Gastroesophageal sphincter (tissue), 4 donors: Measurements from ENCODE around the gene NPSR1. TPM values are rescaled to one million over a fixed set of nuclear protein-coding genes. Genes with fewer than 3 reads are reported as not detected.
"Not testable (repeated sequence)": the region's sequence is repeated elsewhere in the genome, so short reads cannot be mapped to it uniquely, and the experiment has no call there.

Experiments
- ATAC-seq: fragments of 150-250 bp; one replicate; pipeline ENCODE4 v1.9.1; 2016; ENCODE audit warnings: mild to moderate bottlenecking, moderate library complexity
- H3K27ac ChIP-seq, 4 donors: fragments of 200-600 bp; sonication (generic) in 3 of 4; 1 replicate in 3 of 4; 2 replicates in 1 of 4; pipeline ENCODE4 v1.5.1; 2016 to 2019
- H3K27me3 ChIP-seq: fragments of 200-600 bp; sonication (generic); one replicate; pipeline ENCODE4 v1.5.1; 2019
- H3K36me3 ChIP-seq, 2 donors: fragments of 200-600 bp; sonication (generic); one replicate each; pipeline ENCODE4 v1.5.1; 2019; ENCODE audit warnings: control low read depth in 1 of 2
- H3K4me1 ChIP-seq, 3 donors: fragments of 200-600 bp; sonication (generic); 1 replicate in 2 of 3; 2 replicates in 1 of 3; pipeline ENCODE4 v1.5.1; 2016 to 2019; ENCODE audit warnings: control low read depth in 2 of 3
- H3K4me3 ChIP-seq, 2 donors: fragments of 200-600 bp; sonication (generic); one replicate each; pipeline ENCODE4 v1.5.1; 2019; ENCODE audit warnings: mild to moderate bottlenecking in 1 of 2, moderate library complexity in 1 of 2
- H3K9me3 ChIP-seq, 3 donors: fragments of 200-600 bp; sonication (generic); one replicate each; pipeline ENCODE4 v1.5.1; 2017 to 2019; ENCODE audit warnings: control low read depth in 2 of 3
- EP300 ChIP-seq: sonication (generic); formaldehyde crosslinking; IDR thresholded peaks from one replicate; pipeline ENCODE4 v1.6.1; 2017; ENCODE audit warnings: antibody characterized with exemption, mild to moderate bottlenecking
- POLR2A ChIP-seq, 2 donors: fragments of 450-650 bp; IDR thresholded peaks; one replicate each; pipeline ENCODE4 v1.6.1; 2017; ENCODE audit warnings: antibody characterized with exemption in 2 of 2, mild to moderate bottlenecking in 2 of 2, moderate library complexity in 1 of 2
- POLR2AphosphoS5 ChIP-seq: sonication (generic); formaldehyde crosslinking; IDR thresholded peaks from one replicate; pipeline ENCODE4 v1.6.1; 2017; ENCODE audit warnings: antibody characterized with exemption
- WGBS, 2 donors: methylation state at CpG; one replicate each; pipeline ENCODE4 v1.1.5; 2018; ENCODE audit warnings: low coverage in 1 of 2; 5-methylcytosine and 5-hydroxymethylcytosine counted together
- total RNA-seq, 4 donors: library from RNA; depleted of rRNA; stranded (reverse); fragments of >200 nt; gene quantifications; one replicate each; pipeline ENCODE4 v1.1.0, GENCODE V29; 2016
- TF ChIP-seq, protein P1 (sequence below), 4 experiments: fragments of 200-600 bp in 2 of 4; fragments of 450-650 bp in 2 of 4; sonication (generic) in 1 of 4; IDR thresholded peaks; one replicate each; pipeline ENCODE4 v1.5.1; 2017 to 2019; ENCODE audit warnings: antibody characterized with exemption in 4 of 4, mild to moderate bottlenecking in 2 of 4, moderate library complexity in 2 of 4

NPSR1 gene
- total RNA-seq, 4 donors from 2014 or later: not detected

GRCh38 chr7:34849163-34849960, 191.3 kb downstream of the NPSR1 start:
- Histone ChIP-seq H3K4me1 (peaks cover 0 to 24% (median 0%) of the 10 kb centered on the region in 3 donors), H3K36me3 (no peaks in the 10 kb centered on the region), H3K27ac (no peak overlapping the region), H3K9me3 (no peaks in the 10 kb centered on the region), H3K4me3 (no peak overlapping the region), H3K27me3 (no peaks in the 10 kb centered on the region)
- 64 to 75% methylated on average over 5 to 8 of the region's 9 CpGs for WGBS, 2 donors
- TF ChIP-seq POLR2AphosphoS5 (no peak), POLR2A (IDR thresholded peaks at IDR 0.05) (no peak), EP300 (no peak)
- TF ChIP-seq, protein P1, sequence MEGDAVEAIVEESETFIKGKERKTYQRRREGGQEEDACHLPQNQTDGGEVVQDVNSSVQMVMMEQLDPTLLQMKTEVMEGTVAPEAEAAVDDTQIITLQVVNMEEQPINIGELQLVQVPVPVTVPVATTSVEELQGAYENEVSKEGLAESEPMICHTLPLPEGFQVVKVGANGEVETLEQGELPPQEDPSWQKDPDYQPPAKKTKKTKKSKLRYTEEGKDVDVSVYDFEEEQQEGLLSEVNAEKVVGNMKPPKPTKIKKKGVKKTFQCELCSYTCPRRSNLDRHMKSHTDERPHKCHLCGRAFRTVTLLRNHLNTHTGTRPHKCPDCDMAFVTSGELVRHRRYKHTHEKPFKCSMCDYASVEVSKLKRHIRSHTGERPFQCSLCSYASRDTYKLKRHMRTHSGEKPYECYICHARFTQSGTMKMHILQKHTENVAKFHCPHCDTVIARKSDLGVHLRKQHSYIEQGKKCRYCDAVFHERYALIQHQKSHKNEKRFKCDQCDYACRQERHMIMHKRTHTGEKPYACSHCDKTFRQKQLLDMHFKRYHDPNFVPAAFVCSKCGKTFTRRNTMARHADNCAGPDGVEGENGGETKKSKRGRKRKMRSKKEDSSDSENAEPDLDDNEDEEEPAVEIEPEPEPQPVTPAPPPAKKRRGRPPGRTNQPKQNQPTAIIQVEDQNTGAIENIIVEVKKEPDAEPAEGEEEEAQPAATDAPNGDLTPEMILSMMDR (IDR thresholded peaks at IDR 0.05): no peak
- no peak for ATAC-seq

GRCh38 chr7:34849986-34850385, 192.0 kb downstream of the NPSR1 start:
- Histone ChIP-seq H3K27ac (no peak overlapping the region), H3K4me1 (peaks cover 0 to 24% (median 0%) of the 10 kb centered on the region in 3 donors), H3K36me3 (no peaks in the 10 kb centered on the region), H3K9me3 (no peaks in the 10 kb centered on the region), H3K4me3 (no peak overlapping the region), H3K27me3 (no peaks in the 10 kb centered on the region)
- TF ChIP-seq POLR2AphosphoS5: no peak
- TF ChIP-seq EP300: no peak
- TF ChIP-seq POLR2A (IDR thresholded peaks at IDR 0.05): no peak
- TF ChIP-seq, protein P1 (IDR thresholded peaks at IDR 0.05): no peak
- WGBS, 2 donors: 44% methylated on average over 1 of the region's 1 CpG; no CpG with 5 or more reads in 1 of the 2 donors
- no peak for ATAC-seq

DNA sequence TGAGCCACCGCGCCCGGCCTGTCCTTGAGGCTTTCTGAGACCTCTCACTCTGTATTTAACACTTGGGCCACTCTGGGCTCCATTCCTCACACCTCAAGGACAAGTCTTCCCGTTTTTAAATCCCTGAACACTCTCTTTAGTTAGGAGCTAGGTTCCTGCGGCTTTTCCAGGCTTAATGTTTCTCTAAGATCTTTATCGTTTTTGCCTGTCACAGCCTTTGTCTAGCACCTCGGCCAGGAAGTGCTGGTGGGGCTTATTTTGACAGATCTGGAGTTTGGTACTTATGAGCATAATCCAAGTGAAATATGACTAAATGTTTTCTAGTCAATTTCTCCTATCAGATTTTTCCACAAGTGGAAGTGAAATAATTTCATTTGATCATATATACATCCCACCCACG, 192.7 kb downstream of the NPSR1 start:
- Histone ChIP-seq H3K36me3 (no peaks in the 10 kb centered on the region), H3K27ac (no peak overlapping the region), H3K9me3 (no peaks in the 10 kb centered on the region), H3K27me3 (no peaks in the 10 kb centered on the region), H3K4me1 (peaks cover 0 to 24% (median 0%) of the 10 kb centered on the region in 3 donors), H3K4me3 (no peak overlapping the region)
- TF ChIP-seq POLR2AphosphoS5 (no peak), POLR2A (IDR thresholded peaks at IDR 0.05) (no peak), EP300 (no peak)
- TF ChIP-seq, protein P1 (IDR thresholded peaks at IDR 0.05): no peak
- WGBS, 2 donors: 31 to 51% methylated on average over 8 of the region's 8 CpGs
- ATAC-seq: no peak

GRCh38 chr7:34851431-34851830, 193.4 kb downstream of the NPSR1 start:
- Histone ChIP-seq H3K4me1 (peaks cover 0 to 24% (median 0%) of the 10 kb centered on the region in 3 donors), H3K4me3 (no peak overlapping the region), H3K36me3 (no peaks in the 10 kb centered on the region), H3K9me3 (no peaks in the 10 kb centered on the region), H3K27ac (no peak overlapping the region), H3K27me3 (no peaks in the 10 kb centered on the region)
- ATAC-seq: no peak
- 18 to 63% methylated on average over 2 of the region's 2 CpGs for WGBS, 2 donors
- TF ChIP-seq, protein P1 (IDR thresholded peaks at IDR 0.05): no peak
- TF ChIP-seq POLR2A (IDR thresholded peaks at IDR 0.05) (no peak), POLR2AphosphoS5 (no peak), EP300 (no peak)

DNA sequence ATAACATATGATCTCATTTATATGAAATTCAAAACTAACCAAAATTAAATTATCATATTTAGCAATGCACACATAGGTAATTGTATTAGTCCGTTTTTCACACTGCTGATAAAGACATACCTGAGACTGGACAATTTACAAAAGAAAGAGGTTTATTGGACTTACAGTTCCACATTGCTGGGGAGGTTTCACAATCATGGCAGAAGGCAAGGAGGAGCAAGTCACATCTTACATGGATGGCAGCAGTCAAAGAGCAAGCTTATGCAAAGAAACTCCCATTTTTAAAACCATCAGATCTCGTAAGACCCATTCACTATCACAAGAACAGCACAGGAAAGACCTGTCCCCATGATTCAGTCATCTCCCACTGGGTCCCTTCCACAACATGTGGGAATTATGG, 200.4 kb downstream of the NPSR1 start:
- H3K9me3 ChIP-seq, H3K36me3 ChIP-seq, H3K27ac ChIP-seq, H3K27me3 ChIP-seq, H3K4me3 ChIP-seq, H3K4me1 ChIP-seq, ATAC-seq: not testable (repeated sequence)
- 69 to 89% methylated on average over 2 of the region's 2 CpGs for WGBS, 2 donors

GRCh38 chr7:34859281-34859680, 201.3 kb downstream of the NPSR1 start:
- not testable (repeated sequence) for H3K4me1 ChIP-seq, H3K27me3 ChIP-seq, H3K4me3 ChIP-seq, ATAC-seq, H3K27ac ChIP-seq, H3K36me3 ChIP-seq, H3K9me3 ChIP-seq
- 57 to 67% methylated on average over 1 of the region's 1 CpG for WGBS, 2 donors

DNA sequence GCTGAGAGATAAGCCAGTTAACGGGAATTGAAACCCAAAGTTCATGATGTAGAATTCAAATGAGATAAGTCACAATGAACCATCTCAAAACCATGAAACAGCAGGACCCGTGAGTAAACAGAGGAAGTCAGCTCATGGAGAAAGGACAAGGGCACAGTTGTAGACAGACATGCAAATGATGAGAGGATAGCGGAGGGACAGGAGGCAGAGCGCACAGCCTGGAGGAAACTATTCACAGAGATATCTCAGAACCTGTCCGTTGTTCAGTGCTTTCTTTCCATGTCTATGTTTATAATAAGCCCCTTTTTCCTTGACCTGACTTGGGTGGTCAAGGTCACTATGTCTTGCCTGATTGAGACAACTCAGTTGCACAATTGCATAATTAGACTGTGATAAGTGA, 208.2 kb downstream of the NPSR1 start:
- H3K27ac ChIP-seq, H3K27me3 ChIP-seq, H3K9me3 ChIP-seq, H3K4me1 ChIP-seq, H3K36me3 ChIP-seq, ATAC-seq, H3K4me3 ChIP-seq: not testable (repeated sequence)
- 92% methylated on average over 2 of the region's 5 CpGs; no CpG with 5 or more reads in 1 of the 2 donors for WGBS, 2 donors

GRCh38 chr7:34867341-34867740, 209.3 kb downstream of the NPSR1 start:
- no CpG with 5 or more reads among the region's 3 CpGs for WGBS, 2 donors
- H3K4me1 ChIP-seq, H3K9me3 ChIP-seq, H3K27me3 ChIP-seq, H3K36me3 ChIP-seq, ATAC-seq, H3K4me3 ChIP-seq, H3K27ac ChIP-seq: not testable (repeated sequence)

GRCh38 chr7:34868602-34869001, 210.6 kb downstream of the NPSR1 start:
- 96 to 100% methylated on average over 1 to 3 of the region's 5 CpGs for WGBS, 2 donors

More at GRCh38 chr7:34868602-34869001, 210.6 kb downstream of the NPSR1 start:
- not testable (repeated sequence) for ATAC-seq, H3K4me3 ChIP-seq, H3K27me3 ChIP-seq, H3K27ac ChIP-seq, H3K4me1 ChIP-seq, H3K36me3 ChIP-seq
- peaks cover 0 to 15% (median 0%) of the 10 kb centered on the region in 3 donors for H3K9me3 ChIP-seq
